ENCODE measurements around the gene CHRM1.

DNA sequence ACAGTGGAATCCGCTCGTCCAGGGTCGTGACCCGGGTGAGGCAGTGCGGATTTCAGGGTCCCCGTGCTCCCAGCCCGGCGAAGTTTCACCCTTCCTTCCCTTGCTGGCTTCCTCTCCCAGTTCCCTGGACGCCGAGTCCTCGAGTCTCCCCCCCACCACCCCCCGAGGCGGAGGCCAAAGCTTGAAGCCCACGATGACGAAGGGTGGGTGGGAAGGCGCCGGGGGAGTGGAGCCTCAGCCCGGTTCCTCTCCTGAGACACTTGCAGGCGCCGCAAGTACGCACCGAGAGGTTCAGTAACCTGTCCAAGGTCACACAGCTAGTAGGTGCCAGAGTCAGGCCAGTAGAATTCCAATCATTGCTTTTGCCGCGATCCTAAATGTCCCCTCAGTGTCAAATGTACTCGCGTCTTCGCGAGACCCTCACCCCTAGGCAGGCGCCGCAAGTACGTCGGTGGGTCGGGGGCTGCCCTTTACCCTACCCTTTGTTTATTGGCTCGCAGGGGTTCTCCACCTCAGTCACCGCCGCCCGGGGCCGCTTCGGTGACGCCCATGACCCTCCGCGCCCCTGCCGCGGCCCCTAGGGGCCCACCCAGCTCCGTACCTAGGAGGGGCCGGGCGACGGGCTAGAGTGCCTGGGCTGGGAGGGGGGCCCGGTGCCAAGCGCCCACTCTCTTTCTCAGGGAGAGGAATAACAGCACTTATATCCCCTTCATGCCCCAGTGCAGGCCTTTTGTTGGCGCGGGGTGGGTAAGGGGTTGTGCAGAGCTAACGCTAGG is 5.7 kb upstream of the CHRM1 start:
- TF ChIP-seq, protein P1, sequence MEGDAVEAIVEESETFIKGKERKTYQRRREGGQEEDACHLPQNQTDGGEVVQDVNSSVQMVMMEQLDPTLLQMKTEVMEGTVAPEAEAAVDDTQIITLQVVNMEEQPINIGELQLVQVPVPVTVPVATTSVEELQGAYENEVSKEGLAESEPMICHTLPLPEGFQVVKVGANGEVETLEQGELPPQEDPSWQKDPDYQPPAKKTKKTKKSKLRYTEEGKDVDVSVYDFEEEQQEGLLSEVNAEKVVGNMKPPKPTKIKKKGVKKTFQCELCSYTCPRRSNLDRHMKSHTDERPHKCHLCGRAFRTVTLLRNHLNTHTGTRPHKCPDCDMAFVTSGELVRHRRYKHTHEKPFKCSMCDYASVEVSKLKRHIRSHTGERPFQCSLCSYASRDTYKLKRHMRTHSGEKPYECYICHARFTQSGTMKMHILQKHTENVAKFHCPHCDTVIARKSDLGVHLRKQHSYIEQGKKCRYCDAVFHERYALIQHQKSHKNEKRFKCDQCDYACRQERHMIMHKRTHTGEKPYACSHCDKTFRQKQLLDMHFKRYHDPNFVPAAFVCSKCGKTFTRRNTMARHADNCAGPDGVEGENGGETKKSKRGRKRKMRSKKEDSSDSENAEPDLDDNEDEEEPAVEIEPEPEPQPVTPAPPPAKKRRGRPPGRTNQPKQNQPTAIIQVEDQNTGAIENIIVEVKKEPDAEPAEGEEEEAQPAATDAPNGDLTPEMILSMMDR (IDR thresholded peaks at IDR 0.05; ENCODE audit: insufficient read depth, low read length) = no peak
- no peak for TF ChIP-seq POLR2AphosphoS5 (IDR thresholded peaks at IDR 0.05; ENCODE audit: low read depth)
- no peak for TF ChIP-seq GABPA (IDR thresholded peaks at IDR 0.05; ENCODE audit: low read depth)
- TF ChIP-seq, protein P2, sequence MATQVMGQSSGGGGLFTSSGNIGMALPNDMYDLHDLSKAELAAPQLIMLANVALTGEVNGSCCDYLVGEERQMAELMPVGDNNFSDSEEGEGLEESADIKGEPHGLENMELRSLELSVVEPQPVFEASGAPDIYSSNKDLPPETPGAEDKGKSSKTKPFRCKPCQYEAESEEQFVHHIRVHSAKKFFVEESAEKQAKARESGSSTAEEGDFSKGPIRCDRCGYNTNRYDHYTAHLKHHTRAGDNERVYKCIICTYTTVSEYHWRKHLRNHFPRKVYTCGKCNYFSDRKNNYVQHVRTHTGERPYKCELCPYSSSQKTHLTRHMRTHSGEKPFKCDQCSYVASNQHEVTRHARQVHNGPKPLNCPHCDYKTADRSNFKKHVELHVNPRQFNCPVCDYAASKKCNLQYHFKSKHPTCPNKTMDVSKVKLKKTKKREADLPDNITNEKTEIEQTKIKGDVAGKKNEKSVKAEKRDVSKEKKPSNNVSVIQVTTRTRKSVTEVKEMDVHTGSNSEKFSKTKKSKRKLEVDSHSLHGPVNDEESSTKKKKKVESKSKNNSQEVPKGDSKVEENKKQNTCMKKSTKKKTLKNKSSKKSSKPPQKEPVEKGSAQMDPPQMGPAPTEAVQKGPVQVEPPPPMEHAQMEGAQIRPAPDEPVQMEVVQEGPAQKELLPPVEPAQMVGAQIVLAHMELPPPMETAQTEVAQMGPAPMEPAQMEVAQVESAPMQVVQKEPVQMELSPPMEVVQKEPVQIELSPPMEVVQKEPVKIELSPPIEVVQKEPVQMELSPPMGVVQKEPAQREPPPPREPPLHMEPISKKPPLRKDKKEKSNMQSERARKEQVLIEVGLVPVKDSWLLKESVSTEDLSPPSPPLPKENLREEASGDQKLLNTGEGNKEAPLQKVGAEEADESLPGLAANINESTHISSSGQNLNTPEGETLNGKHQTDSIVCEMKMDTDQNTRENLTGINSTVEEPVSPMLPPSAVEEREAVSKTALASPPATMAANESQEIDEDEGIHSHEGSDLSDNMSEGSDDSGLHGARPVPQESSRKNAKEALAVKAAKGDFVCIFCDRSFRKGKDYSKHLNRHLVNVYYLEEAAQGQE (IDR thresholded peaks at IDR 0.05; ENCODE audit: insufficient replicate concordance, low read depth) = no peak
- TF ChIP-seq SPI1 (IDR thresholded peaks at IDR 0.05; ENCODE audit: borderline replicate concordance, low read depth) = no peak

Data from HL-60 (cell line).